NCI-H748 treated with DMSO at 0.1 percent for 48 hours (cell line): ENCODE results near the gene TSPAN15.

Experiments
- DNase-seq: peaks from one replicate; lab custom pipeline; 2025; lab: John Stamatoyannopoulos, UW

TSPAN15 gene

GRCh38 chr10:69553328-69553727 is 102.1 kb downstream of the TSPAN15 start:
- no peak for DNase-seq

GRCh38 chr10:69554611-69555010 is 103.3 kb downstream of the TSPAN15 start:
- no peak for DNase-seq
